Measurements from ENCODE around the gene ZBTB7C. TPM values are rescaled to one million over a fixed set of nuclear protein-coding genes. Genes with fewer than 3 reads are reported as not detected.

ZBTB7C gene
- polyA plus RNA-seq, 1 of the 3 experiments (the other 2 are of a cell fraction) = 0.05 TPM

GRCh38 chr18:48422947-48423378 lies 13.8 kb upstream of the ZBTB7C start:
- no peak for TF ChIP-seq NFIC (IDR thresholded peaks at IDR 0.05; ENCODE audit: borderline replicate concordance)
- TF ChIP-seq NRF1 (IDR thresholded peaks at IDR 0.05; ENCODE audit: low read depth, low read length) = no peak
- TF ChIP-seq FOXM1 (IDR thresholded peaks at IDR 0.05; ENCODE audit: low read depth) = no peak
- TF ChIP-seq YY1 (IDR thresholded peaks at IDR 0.05; ENCODE audit: low read depth) = no peak
- no peak for TF ChIP-seq MXI1 (IDR thresholded peaks at IDR 0.05; ENCODE audit: low read depth, low read length)
- TF ChIP-seq USF2 (IDR thresholded peaks at IDR 0.05; ENCODE audit: borderline replicate concordance, low read depth, low read length) = no peak
- no peak for TF ChIP-seq EP300 (IDR thresholded peaks at IDR 0.05; ENCODE audit: borderline replicate concordance in 1 of 2, low read depth in 1 of 2, low read length in 1 of 2)
- TF ChIP-seq POLR2AphosphoS5 (IDR thresholded peaks at IDR 0.05; ENCODE audit: low read depth, low read length) = no peak
- TF ChIP-seq, protein P1, sequence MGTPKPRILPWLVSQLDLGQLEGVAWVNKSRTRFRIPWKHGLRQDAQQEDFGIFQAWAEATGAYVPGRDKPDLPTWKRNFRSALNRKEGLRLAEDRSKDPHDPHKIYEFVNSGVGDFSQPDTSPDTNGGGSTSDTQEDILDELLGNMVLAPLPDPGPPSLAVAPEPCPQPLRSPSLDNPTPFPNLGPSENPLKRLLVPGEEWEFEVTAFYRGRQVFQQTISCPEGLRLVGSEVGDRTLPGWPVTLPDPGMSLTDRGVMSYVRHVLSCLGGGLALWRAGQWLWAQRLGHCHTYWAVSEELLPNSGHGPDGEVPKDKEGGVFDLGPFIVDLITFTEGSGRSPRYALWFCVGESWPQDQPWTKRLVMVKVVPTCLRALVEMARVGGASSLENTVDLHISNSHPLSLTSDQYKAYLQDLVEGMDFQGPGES (IDR thresholded peaks at IDR 0.05; ENCODE audit: low read depth, low read length) = no peak
- no peak for TF ChIP-seq RAD21 (IDR thresholded peaks at IDR 0.05; ENCODE audit: low read length)
- TF ChIP-seq, protein P2, sequence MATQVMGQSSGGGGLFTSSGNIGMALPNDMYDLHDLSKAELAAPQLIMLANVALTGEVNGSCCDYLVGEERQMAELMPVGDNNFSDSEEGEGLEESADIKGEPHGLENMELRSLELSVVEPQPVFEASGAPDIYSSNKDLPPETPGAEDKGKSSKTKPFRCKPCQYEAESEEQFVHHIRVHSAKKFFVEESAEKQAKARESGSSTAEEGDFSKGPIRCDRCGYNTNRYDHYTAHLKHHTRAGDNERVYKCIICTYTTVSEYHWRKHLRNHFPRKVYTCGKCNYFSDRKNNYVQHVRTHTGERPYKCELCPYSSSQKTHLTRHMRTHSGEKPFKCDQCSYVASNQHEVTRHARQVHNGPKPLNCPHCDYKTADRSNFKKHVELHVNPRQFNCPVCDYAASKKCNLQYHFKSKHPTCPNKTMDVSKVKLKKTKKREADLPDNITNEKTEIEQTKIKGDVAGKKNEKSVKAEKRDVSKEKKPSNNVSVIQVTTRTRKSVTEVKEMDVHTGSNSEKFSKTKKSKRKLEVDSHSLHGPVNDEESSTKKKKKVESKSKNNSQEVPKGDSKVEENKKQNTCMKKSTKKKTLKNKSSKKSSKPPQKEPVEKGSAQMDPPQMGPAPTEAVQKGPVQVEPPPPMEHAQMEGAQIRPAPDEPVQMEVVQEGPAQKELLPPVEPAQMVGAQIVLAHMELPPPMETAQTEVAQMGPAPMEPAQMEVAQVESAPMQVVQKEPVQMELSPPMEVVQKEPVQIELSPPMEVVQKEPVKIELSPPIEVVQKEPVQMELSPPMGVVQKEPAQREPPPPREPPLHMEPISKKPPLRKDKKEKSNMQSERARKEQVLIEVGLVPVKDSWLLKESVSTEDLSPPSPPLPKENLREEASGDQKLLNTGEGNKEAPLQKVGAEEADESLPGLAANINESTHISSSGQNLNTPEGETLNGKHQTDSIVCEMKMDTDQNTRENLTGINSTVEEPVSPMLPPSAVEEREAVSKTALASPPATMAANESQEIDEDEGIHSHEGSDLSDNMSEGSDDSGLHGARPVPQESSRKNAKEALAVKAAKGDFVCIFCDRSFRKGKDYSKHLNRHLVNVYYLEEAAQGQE (IDR thresholded peaks at IDR 0.05; ENCODE audit: low read depth, low read length) = no peak
- TF ChIP-seq MEF2A (IDR thresholded peaks at IDR 0.05; ENCODE audit: borderline replicate concordance, low read depth) = no peak
- no peak for TF ChIP-seq GATA2 (CRISPR knock-in tag; IDR thresholded peaks at IDR 0.05)
- TF ChIP-seq, protein P3, sequence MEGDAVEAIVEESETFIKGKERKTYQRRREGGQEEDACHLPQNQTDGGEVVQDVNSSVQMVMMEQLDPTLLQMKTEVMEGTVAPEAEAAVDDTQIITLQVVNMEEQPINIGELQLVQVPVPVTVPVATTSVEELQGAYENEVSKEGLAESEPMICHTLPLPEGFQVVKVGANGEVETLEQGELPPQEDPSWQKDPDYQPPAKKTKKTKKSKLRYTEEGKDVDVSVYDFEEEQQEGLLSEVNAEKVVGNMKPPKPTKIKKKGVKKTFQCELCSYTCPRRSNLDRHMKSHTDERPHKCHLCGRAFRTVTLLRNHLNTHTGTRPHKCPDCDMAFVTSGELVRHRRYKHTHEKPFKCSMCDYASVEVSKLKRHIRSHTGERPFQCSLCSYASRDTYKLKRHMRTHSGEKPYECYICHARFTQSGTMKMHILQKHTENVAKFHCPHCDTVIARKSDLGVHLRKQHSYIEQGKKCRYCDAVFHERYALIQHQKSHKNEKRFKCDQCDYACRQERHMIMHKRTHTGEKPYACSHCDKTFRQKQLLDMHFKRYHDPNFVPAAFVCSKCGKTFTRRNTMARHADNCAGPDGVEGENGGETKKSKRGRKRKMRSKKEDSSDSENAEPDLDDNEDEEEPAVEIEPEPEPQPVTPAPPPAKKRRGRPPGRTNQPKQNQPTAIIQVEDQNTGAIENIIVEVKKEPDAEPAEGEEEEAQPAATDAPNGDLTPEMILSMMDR (IDR thresholded peaks at IDR 0.05) = no peak
- TF ChIP-seq PBX3 (IDR thresholded peaks at IDR 0.05) = no peak
- TF ChIP-seq TEAD4 (IDR thresholded peaks at IDR 0.05; ENCODE audit: borderline replicate concordance, insufficient read depth) = no peak
- no peak for TF ChIP-seq ELF1 (IDR thresholded peaks at IDR 0.05)
- 63% methylated on average over 12 of the region's 12 CpGs for WGBS (ENCODE audit: low lambda C conversion rate)
- peaks cover 0 to 4% of the 10 kb centered on the region in 2 experiments; a peak in 1 of 4 replicates for H3K4me1 ChIP-seq (ENCODE audit: control insufficient read depth in 1 of 2, insufficient read depth in 2 of 2, low read depth in 1 of 2, low read length in 1 of 2)
- no peaks in the 10 kb centered on the region for H3K9me3 ChIP-seq
- no peaks in the 10 kb centered on the region for H3K9me2 ChIP-seq
- H3K27ac ChIP-seq (ENCODE audit: low read depth in 2 of 2, low read length in 1 of 2) = no peak overlapping the region
- no peak for DNase-seq
- ChIA-PET CTCF (interaction anchor here (0.9 kb wide), 1 partner anchor 9 kb away, joined by 4 read pairs; no protein-coding TSS in a partner anchor), POLR2A (no interaction called here)
- peaks cover 20% of the 10 kb centered on the region; the same call in 1 of the 2 replicates for H3K27me3 ChIP-seq (ENCODE audit: insufficient read depth)
- H3K4me3 ChIP-seq (ENCODE audit: low read depth in 2 of 2, low read length in 1 of 2) = no peak overlapping the region
- H3K4me2 ChIP-seq = no peak overlapping the region
- H4K20me1 ChIP-seq (ENCODE audit: insufficient read depth) = no peaks in the 10 kb centered on the region
- H3K9ac ChIP-seq = no peak overlapping the region
- H3K36me3 ChIP-seq (replicated peaks in 1 of 2; ENCODE audit: control insufficient read depth in 1 of 2, insufficient read depth in 2 of 2, low read length in 1 of 2) = no peaks in the 10 kb centered on the region
- H2AFZ ChIP-seq (ENCODE audit: low read depth) = no peak overlapping the region
- H3K79me2 ChIP-seq (ENCODE audit: insufficient read depth) = no peaks in the 10 kb centered on the region
- H3F3A ChIP-seq (replicated peaks; ENCODE audit: insufficient read depth) = no peaks in the 10 kb centered on the region

Measured in SK-N-SH (cell line).